ENCODE data around the gene DOK6. TPM values are rescaled to one million over a fixed set of nuclear protein-coding genes. Genes with fewer than 3 reads are reported as not detected.
"Not testable (repeated sequence)": the region's sequence is repeated elsewhere in the genome, so short reads cannot be mapped to it uniquely, and the experiment has no call there.

DOK6 gene
- under 1 TPM; 0.13 to 0.79 (median 0.36) TPM for polyA plus RNA-seq

GRCh38 chr18:69400253-69400975, at the start of gene DOK6:
Gene DOK6 (plus strand): TSS chr18:69400888.
- no peak within 1 kb of the TSS for H3K27ac ChIP-seq (ENCODE audit: low read depth, low read length)
- WGBS, 3 donors: 0 to 2% (median 1%) methylated on average over 49 to 67 of the region's 79 CpGs

- WGBS, 3 donors: 89 to 100% (median 94%) methylated on average over 1 of the region's 1 CpG
Measured at GRCh38 chr18:69353023-69353422, 47.7 kb upstream of the DOK6 start.

GRCh38 chr18:69357590-69357989, 43.1 kb upstream of the DOK6 start:
- WGBS, 3 donors: 69 to 92% (median 88%) methylated on average over 4 of the region's 4 CpGs
- no peak overlapping the region for H3K27ac ChIP-seq (ENCODE audit: low read depth, low read length)

More at GRCh38 chr18:69353023-69353422, 47.7 kb upstream of the DOK6 start:
- H3K27ac ChIP-seq (ENCODE audit: low read depth, low read length): no peak overlapping the region

GRCh38 chr18:69358212-69358895, 42.3 kb upstream of the DOK6 start:
- no peak overlapping the region for H3K27ac ChIP-seq (ENCODE audit: low read depth, low read length)
- WGBS, 3 donors: 63 to 66% (median 65%) methylated on average over 6 of the region's 6 CpGs

GRCh38 chr18:69359768-69360167, 40.9 kb upstream of the DOK6 start:
- H3K27ac ChIP-seq (ENCODE audit: low read depth, low read length): not testable (repeated sequence)
- WGBS, 3 donors: 86 to 93% (median 88%) methylated on average over 1 of the region's 1 CpG

- no peak overlapping the region for H3K27ac ChIP-seq (ENCODE audit: low read depth, low read length)
- 66 to 70% (median 68%) methylated on average over 2 of the region's 2 CpGs for WGBS, 3 donors
Measured at GRCh38 chr18:69364930-69365329, 35.8 kb upstream of the DOK6 start.

DNA sequence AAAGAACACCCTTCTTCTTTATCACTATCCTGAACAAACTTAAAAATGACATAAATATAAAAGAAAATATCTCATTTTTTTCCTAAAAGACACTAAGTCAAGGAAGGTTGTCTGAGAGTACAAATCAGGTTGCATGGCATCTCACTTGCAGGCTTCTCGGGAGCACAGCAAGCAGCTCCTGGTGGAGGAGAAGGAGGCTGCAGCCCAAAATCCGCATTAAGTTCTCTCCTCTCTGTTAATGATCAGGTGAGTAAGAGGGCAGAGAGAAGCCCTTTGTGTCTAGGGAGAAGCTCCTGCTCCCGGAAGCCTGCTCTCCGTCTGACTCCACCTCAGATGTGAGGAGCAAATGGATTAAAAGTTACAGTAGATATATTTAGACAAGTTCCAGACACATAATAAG, 35.0 kb upstream of the DOK6 start:
- WGBS, 3 donors: 76 to 86% (median 77%) methylated on average over 4 of the region's 4 CpGs

DNA sequence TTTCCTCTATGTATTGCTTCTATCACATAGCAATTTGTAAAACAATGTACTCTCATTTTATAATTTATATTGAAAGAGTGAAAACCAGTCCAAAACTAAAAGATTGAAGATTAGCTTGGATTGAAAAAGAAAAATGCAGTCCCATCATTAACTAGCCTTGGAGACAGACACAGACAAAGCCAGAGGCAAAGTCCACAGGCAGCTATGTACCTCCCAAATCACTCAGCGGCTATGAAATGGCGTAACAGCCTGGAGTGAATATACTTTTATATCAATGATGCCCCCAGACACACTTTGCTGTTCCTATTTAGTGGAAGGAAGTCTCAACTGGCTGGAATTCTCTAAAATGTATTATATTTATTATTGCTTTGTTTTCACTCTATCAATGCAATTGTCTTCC, 33.6 kb upstream of the DOK6 start:
- 50 to 95% (median 90%) methylated on average over 2 of the region's 2 CpGs for WGBS, 3 donors
- H3K27ac ChIP-seq (ENCODE audit: low read depth, low read length): no peak overlapping the region

More for the DNA sequence above, 35.0 kb upstream of the DOK6 start:
- H3K27ac ChIP-seq (ENCODE audit: low read depth, low read length): no peak overlapping the region

GRCh38 chr18:69371729-69372128, 29.0 kb upstream of the DOK6 start:
- WGBS, 3 donors: 71 to 76% (median 75%) methylated on average over 2 of the region's 2 CpGs

DNA sequence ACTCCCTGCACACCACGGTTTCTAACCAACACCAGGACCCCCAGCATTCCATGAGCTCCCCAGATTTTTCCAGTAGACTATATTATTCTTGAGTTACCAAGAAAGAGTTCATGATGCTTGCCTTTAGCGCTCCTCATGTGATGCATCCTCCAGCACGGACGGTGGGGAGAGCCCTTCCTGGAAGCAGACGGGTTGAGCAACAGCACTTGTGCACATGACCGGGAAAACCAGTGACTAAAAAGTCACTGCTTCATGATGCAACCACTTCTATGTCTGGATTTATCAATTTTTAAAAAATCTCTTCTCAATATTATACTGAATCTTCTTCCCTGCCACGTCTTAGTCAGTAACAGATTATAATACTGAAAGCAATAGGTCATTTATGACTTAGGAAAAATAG, 20.4 kb upstream of the DOK6 start:
- 80 to 88% (median 83%) methylated on average over 7 of the region's 7 CpGs for WGBS, 3 donors
- H3K27ac ChIP-seq (ENCODE audit: low read depth, low read length): no peak overlapping the region

More at GRCh38 chr18:69371729-69372128, 29.0 kb upstream of the DOK6 start:
- H3K27ac ChIP-seq (ENCODE audit: low read depth, low read length): no peak overlapping the region

- H3K27ac ChIP-seq (ENCODE audit: low read depth, low read length): no peak overlapping the region
- 49 to 56% (median 49%) methylated on average over 3 of the region's 3 CpGs for WGBS, 3 donors
Measured at GRCh38 chr18:69383186-69383585, 17.5 kb upstream of the DOK6 start.

DNA sequence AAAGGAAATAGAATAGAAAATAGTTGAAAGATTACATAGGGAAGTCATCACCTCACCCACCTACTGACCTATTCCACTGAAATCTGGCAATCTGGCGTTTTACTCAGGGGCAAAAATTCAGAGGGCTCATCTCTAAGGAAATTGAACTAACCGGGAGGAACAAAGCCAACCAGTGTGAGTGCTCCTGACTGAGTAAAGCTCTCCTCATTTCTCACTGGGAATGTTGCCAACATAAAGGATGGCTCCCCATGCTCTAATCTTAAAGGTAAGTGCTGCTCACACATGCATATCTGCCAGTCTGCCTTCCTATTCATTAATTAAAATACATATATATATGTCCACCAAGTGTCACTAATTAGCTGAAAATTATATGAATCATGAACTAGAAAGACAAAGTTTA, 13.5 kb upstream of the DOK6 start:
- H3K27ac ChIP-seq (ENCODE audit: low read depth, low read length): no peak overlapping the region
- WGBS, 3 donors: 46 to 62% (median 55%) methylated on average over 2 of the region's 2 CpGs

GRCh38 chr18:69388222-69388621, 12.5 kb upstream of the DOK6 start:
- 79 to 91% (median 90%) methylated on average over 1 of the region's 1 CpG for WGBS, 3 donors
- no peak overlapping the region for H3K27ac ChIP-seq (ENCODE audit: low read depth, low read length)

GRCh38 chr18:69397096-69397495, 3.6 kb upstream of the DOK6 start:
- WGBS, 3 donors: 94 to 96% (median 95%) methylated on average over 7 of the region's 7 CpGs
- no peak overlapping the region for H3K27ac ChIP-seq (ENCODE audit: low read depth, low read length)

- no peak overlapping the region for H3K27ac ChIP-seq (ENCODE audit: low read depth, low read length)
- 63 to 69% (median 65%) methylated on average over 3 of the region's 3 CpGs for WGBS, 3 donors
Measured at GRCh38 chr18:69399253-69399652, 1.4 kb upstream of the DOK6 start.

- H3K27ac ChIP-seq (ENCODE audit: low read depth, low read length): no peak overlapping the region
- 1% methylated on average over 46 to 47 of the region's 47 CpGs; no CpG with 5 or more reads in 1 of the 3 donors for WGBS, 3 donors
Measured at GRCh38 chr18:69400976-69401225, 213 bp downstream of the DOK6 start.

DNA sequence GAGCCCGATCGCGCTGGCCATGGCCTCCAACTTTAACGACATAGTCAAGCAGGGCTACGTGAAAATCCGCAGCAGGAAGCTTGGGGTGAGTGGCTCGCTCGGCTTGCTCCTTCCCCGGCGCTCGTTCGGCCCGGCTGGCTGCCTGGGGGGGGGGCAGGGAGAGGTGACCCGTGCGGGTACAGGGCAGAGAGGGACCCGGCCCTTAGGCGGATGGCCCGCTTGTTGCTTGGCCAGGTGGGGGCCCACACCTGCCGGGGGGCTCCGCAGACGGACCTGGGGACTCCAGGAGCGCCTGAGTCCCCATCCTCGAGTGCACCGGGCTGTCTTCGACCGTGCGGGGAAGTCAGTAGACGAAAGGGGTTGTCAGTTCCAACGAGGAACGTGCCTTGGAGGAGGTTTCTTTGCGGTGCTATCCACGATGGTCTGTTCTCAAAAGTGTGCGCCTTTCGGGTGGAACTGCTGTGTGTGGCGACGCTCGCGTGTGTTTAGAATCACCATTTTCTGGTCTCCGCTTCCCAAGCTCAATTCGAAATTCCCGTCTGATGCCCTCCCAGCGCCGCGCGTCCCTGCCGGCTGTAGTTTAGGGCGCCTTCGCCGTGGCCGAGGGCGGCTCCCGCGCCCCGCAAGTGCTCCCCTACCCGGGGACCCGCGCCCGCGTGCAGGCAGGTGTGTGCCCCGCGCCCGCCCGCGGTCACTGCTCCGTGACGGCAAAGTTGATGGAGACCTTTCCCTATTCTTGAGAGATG, 711 bp downstream of the DOK6 start:
- 1 to 2% (median 1%) methylated on average over 62 to 66 of the region's 66 CpGs for WGBS, 3 donors
- H3K27ac ChIP-seq (ENCODE audit: low read depth, low read length): no peak overlapping the region

DNA sequence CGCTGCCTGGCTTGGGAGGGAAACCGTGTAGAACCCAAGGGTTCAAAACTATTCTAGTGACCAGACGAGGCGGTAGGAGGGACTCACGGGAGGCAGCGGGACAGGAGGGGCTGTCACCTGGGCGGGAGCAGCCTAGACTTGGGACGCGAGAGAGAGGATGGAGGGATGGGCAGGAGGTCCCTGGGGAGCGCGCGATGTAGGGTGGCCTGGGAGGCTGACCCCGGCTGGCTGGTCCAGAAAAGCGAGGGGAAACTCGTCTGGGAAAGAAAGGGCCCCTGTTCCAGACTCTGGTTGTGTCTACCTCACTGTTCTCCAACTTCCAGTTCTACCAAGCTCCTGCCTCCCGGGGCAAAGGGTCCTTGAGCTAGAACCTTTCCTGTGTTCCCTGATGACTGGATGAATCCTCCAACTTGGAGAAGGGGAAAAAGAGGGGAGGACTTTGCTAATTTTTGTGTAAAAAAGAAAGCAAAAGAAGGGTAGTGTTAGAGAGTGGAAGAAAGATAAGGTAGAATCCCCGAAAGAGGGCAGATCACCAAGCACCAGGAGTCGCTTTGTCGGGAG, 1.4 kb downstream of the DOK6 start:
- 4 to 14% (median 12%) methylated on average over 19 of the region's 19 CpGs for WGBS, 3 donors

DNA sequence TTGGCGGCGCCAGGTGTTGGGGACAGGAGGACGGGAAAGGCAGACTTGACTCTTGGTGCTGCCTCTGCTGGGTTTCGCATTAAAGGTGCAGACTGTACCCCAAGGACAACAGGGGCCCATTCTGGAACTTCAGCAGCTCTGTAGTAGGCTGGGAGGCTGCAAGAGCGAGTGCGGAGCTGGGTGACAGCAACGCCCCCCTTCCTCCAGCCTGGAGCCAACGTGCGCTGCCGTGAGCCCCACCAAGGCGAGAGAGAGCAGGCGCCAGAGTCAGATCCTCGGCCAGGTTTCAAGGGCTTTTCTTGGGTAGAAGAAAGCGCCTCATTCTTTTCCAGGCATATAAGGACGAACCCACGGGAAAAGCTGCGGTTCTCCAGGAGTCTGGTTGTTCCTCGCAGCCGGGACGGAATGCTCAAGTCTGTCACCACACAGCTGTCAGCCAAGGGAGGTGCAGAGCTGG, 1.9 kb downstream of the DOK6 start:
- WGBS, 3 donors: 13 to 33% (median 26%) methylated on average over 20 of the region's 20 CpGs

More for the DNA sequence above, 1.4 kb downstream of the DOK6 start:
- no peak overlapping the region for H3K27ac ChIP-seq (ENCODE audit: low read depth, low read length)

More for the DNA sequence above, 1.9 kb downstream of the DOK6 start:
- no peak overlapping the region for H3K27ac ChIP-seq (ENCODE audit: low read depth, low read length)
